Tibial artery (tissue), 4 donors: ENCODE results near the gene ATP6V1E1.
A peak's percentile ranks its signal among the peaks of the same experiment; 100 is the strongest.
"Not testable (repeated sequence)": the region's sequence is repeated elsewhere in the genome, so short reads cannot be mapped to it uniquely, and the experiment has no call there.

Experiments
- DNase-seq, 2 donors: peaks; one replicate each; pipeline ENCODE4 v3.0.0-alpha.2; 2019
- H3K27ac ChIP-seq, 2 donors: fragments of 200-600 bp; sonication (generic) in 1 of 2; 1 replicate in 1 of 2; 2 replicates in 1 of 2; pipeline ENCODE4 v1.5.1; 2018 to 2019; ENCODE audit warnings: mild to moderate bottlenecking in 1 of 2
- H3K27me3 ChIP-seq, 2 donors: fragments of 200-600 bp; sonication (generic) in 1 of 2; one replicate each; pipeline versions ENCODE4 v1.5.1 to v1.6.0; 2016 to 2019
- H3K36me3 ChIP-seq, 3 donors: fragments of 200-600 bp; sonication (generic) in 2 of 3; one replicate each; pipeline ENCODE4 v1.5.1; 2016 to 2019; ENCODE audit warnings: mild to moderate bottlenecking in 2 of 3
- H3K4me1 ChIP-seq, 4 donors: fragments of 200-600 bp; sonication (generic) in 2 of 4; 1 replicate in 3 of 4; 2 replicates in 1 of 4; pipeline ENCODE4 v1.5.1; 2016 to 2019
- H3K4me3 ChIP-seq, 2 donors: fragments of 200-600 bp; sonication (generic) in 1 of 2; 1 replicate in 1 of 2; 2 replicates in 1 of 2; pipeline ENCODE4 v1.5.1; 2018 to 2019; ENCODE audit warnings: mild to moderate bottlenecking in 2 of 2
- H3K9me3 ChIP-seq, 3 donors: fragments of 200-600 bp; sonication (generic) in 1 of 3; one replicate each; pipeline ENCODE4 v1.5.1; 2016 to 2019
- intact Hi-C: fragments of 100-400 bp; cut with DNase I; formaldehyde crosslinking; loops from one replicate; pipeline ENCODE4 v1.15.0; 2023; ENCODE audit warnings: low total_unique reads
- TF ChIP-seq, protein P1 (sequence below), 2 experiments: fragments of 200-600 bp in 1 of 2; fragments of 450-650 bp in 1 of 2; IDR thresholded peaks; one replicate each; pipeline ENCODE4 v1.5.1; 2017 to 2019; ENCODE audit warnings: antibody characterized with exemption in 2 of 2, mild to moderate bottlenecking in 1 of 2, moderate library complexity in 1 of 2

The ATP6V1E1 gene

DNA sequence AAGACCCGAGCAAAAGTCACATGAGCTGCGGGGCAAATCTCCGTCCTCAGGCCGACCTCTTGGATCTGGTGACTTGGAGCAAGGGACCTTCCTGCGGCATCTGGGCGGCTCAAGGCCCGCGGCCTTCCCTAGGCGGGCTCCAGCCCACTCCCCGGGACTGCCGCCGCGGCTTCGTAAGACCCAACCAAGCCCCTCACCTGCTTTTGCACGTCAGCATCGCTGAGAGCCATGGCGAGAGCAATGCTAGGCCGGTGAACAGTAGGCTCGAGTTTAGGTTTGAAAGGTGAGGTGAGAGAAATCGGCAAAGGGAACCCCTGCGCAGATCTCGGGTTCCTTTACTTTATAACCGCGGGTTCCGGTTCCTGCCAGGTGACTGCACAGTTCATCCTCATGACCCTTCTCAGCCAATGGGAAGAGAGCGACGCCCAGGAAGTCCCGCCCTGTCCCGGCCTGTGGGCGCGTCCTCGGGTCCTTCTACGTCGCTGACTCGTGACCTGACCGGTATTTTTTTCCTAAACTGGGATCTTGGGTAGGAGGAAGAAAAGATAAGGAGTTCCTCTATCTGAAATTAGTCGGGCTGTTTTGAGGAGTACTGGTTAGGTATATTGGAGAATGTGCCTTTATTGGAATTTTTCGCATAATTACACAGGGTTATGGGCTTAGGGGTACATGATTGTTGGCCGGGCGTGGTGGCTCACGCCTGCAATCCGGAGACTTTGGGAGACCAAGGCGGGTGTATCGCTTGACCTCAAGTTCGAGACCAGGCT is at the start of gene ATP6V1E1:
Gene ATP6V1E1, minus strand, starts transcription at position 344 of the 767 bp plus-strand sequence. Its CDS starts 114 bp downstream, at position 230.
- H3K4me1 ChIP-seq, result peaks cover 9 to 40% (median 27%) of the 10 kb centered on the region in 4 donors
- no peaks in the 10 kb centered on the region for H3K9me3 ChIP-seq
- intact Hi-C loops, result no loop called here
- DNase-seq, result peak; percentile 97 to 98
- peaks cover 0 to 18% (median under 1%) of the 10 kb centered on the region in 3 donors for H3K36me3 ChIP-seq
- TF ChIP-seq, protein P1, sequence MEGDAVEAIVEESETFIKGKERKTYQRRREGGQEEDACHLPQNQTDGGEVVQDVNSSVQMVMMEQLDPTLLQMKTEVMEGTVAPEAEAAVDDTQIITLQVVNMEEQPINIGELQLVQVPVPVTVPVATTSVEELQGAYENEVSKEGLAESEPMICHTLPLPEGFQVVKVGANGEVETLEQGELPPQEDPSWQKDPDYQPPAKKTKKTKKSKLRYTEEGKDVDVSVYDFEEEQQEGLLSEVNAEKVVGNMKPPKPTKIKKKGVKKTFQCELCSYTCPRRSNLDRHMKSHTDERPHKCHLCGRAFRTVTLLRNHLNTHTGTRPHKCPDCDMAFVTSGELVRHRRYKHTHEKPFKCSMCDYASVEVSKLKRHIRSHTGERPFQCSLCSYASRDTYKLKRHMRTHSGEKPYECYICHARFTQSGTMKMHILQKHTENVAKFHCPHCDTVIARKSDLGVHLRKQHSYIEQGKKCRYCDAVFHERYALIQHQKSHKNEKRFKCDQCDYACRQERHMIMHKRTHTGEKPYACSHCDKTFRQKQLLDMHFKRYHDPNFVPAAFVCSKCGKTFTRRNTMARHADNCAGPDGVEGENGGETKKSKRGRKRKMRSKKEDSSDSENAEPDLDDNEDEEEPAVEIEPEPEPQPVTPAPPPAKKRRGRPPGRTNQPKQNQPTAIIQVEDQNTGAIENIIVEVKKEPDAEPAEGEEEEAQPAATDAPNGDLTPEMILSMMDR (IDR thresholded peaks at IDR 0.05), result no peak
- H3K4me3 ChIP-seq, result peak within 1 kb of the TSS; percentile 93 to 100
- peak within 1 kb of the TSS; percentile 93 to 98 for H3K27ac ChIP-seq
- no peaks in the 10 kb centered on the region for H3K27me3 ChIP-seq

DNA sequence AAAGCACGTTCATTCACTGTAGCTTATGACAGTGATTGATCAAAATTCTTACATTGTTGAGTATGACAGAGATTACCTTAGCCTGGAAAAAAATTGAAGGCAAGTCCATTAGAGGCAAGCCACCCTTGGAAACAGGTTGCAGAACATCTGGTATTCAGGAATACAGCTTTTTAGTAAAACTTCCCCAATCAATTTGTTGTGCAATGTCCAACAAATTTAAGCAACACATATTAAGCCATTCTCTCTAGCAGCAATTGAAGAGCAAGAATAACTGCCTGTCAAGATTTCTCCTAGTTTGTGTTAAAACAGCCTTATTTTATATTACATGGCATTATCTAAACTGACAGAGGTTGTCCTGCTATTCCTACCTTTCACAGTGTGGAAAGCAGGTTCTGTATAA is 47.0 kb upstream of the ATP6V1E1 start:
- intact Hi-C loops, result no loop called here
- Histone ChIP-seq H3K27ac (no peak overlapping the region), H3K4me3 (no peak overlapping the region), H3K4me1 (no peaks in the 10 kb centered on the region), H3K9me3 (no peaks in the 10 kb centered on the region), H3K36me3 (peaks cover 0 to 3% (median under 1%) of the 10 kb centered on the region in 3 donors), H3K27me3 (no peaks in the 10 kb centered on the region)
- no peak for DNase-seq
- TF ChIP-seq, protein P1 (IDR thresholded peaks at IDR 0.05), result no peak

DNA sequence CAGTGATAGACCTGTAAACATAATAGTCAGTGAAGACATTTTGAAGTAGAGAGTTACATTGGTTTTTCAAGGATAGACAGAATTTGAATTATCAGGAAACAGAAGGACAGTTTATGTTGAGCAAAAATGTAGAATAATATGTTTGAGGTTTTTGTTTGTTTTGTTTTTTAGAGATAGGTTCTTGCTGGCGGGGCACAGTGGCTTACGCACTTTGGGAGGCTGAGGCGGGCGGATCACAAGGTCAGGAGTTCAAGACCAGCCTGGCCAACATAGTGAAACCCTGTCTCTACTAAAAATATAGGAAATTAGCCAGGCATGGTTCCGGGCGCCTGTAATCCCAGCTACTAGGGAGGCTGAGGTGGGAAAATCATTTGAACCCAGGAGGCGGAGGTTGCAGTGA is 45.6 kb upstream of the ATP6V1E1 start:
- TF ChIP-seq, protein P1 (IDR thresholded peaks at IDR 0.05), result no peak
- Histone ChIP-seq H3K27ac (no peak overlapping the region), H3K27me3 (no peaks in the 10 kb centered on the region), H3K36me3 (peaks cover 4 to 7% (median 7%) of the 10 kb centered on the region in 3 donors), H3K4me3 (no peak overlapping the region), H3K9me3 (no peaks in the 10 kb centered on the region), H3K4me1 (no peaks in the 10 kb centered on the region)
- intact Hi-C loops, result no loop called here
- DNase-seq, result no peak

DNA sequence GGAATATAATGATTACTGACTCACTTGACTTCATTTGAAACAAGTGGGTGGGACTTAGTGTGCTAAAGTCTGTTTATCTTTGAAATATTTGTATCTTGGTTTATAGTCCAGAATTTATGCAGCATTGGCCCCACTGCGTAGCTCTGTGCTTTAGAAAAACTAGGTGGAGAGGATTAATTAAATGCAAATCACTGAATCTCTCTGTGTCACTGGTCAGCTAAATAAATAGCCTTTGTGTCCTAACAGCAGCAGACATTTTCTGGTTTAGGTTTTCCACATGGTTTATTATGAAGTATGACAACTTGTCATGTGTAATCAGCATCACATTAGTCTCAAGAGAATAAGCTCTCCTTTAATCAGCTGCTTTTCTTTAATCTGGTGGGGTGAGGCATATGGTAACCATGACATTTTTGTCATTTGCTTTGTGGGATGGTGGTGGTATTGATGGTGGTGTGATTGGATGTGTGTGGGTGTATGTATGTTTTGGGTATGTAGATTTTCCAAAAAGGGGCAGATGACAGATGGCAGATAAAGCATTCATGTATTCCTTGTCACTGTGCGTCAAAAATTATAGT is 44.0 kb upstream of the ATP6V1E1 start:
- no peak overlapping the region for H3K4me3 ChIP-seq
- H3K36me3 ChIP-seq, result peaks cover 4 to 9% (median 7%) of the 10 kb centered on the region in 3 donors
- intact Hi-C loops, result no loop called here
- H3K27ac ChIP-seq, result no peak overlapping the region
- no peaks in the 10 kb centered on the region for H3K9me3 ChIP-seq
- no peaks in the 10 kb centered on the region for H3K4me1 ChIP-seq
- H3K27me3 ChIP-seq, result no peaks in the 10 kb centered on the region
- no peak for DNase-seq
- TF ChIP-seq, protein P1 (IDR thresholded peaks at IDR 0.05), result no peak

DNA sequence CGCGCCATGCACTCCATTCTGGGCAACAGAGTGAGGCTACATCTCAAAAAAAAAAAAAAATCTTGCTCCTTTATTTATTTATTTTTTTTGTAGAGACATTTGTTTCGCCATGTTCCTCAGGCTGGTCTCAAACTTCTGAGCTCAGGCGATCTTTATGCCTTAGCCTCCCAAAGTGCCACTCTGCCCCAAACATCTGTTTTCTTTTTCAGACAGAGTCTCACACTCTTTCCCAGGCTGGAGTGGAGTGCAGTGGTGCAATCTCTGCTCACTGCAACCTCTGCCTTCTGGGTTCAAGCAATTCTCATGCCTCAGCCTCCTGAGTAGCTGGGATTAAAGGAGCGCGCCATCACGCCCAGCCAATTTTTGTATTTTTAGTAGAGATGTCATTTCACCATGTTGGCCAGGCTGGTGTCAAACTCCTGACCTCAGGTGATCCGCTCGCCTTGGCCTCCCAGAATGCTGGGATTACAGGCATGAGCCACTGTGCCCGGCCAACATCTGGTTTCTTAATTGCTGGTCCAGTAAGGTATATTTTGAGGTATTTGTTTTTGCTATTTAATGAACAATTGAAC is 43.1 kb upstream of the ATP6V1E1 start:
- intact Hi-C loops, H3K4me1 ChIP-seq, H3K27me3 ChIP-seq, H3K36me3 ChIP-seq, H3K4me3 ChIP-seq, H3K27ac ChIP-seq, H3K9me3 ChIP-seq, DNase-seq: not testable (repeated sequence)

DNA sequence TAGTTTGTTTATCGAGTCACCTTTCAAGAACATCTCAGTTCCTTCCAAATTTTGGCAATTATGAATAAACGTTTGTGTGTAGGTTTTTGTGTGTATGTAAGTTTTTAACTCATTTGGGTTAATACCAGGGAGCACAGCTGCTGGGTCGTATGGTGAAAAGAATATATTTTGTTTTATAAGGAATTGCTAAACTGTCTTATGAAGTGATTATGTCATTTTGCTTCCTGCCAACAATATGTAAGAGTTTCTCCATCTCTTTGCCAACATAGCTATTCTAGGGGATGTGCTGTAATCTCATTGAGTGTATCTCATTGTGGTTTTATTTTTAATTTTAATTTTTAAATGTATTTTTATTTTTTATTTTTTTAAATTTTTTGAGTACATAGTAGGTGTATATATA is 37.3 kb upstream of the ATP6V1E1 start:
- no peak for DNase-seq

More for the DNA sequence above, 37.3 kb upstream of the ATP6V1E1 start:
- TF ChIP-seq, protein P1 (IDR thresholded peaks at IDR 0.05), result no peak
- intact Hi-C loops, result no loop called here
- Histone ChIP-seq H3K36me3 (peaks cover 30 to 39% (median 30%) of the 10 kb centered on the region in 3 donors), H3K4me1 (no peaks in the 10 kb centered on the region), H3K9me3 (no peaks in the 10 kb centered on the region), H3K27ac (no peak overlapping the region), H3K4me3 (no peak overlapping the region), H3K27me3 (no peaks in the 10 kb centered on the region)
